Central memory CD8-positive, alpha-beta T cell (primary cell): Measurements from ENCODE around the gene CLIP2.
A peak's percentile ranks its signal among the peaks of the same experiment; 100 is the strongest.
"Not testable (repeated sequence)": the region's sequence is repeated elsewhere in the genome, so short reads cannot be mapped to it uniquely, and the experiment has no call there.

Experiments
- ATAC-seq: fragments of 150-1000 bp; cut with Tn5 transposase; replicated peaks from 2 replicates; pipeline ENCODE4 v1.10.0; 2022; ENCODE audit warnings: mild to moderate bottlenecking, moderate FRiP score, moderate number of reproducible peaks; ENCODE audit not compliant: poor library complexity, severe bottlenecking; ENCODE audit errors: extremely low read depth
- DNase-seq, 2 donors: peaks; one replicate each; pipeline ENCODE4 v3.0.0; 2021; ENCODE audit warnings: low spot score in 2 of 2
- H3K27ac Mint-ChIP-seq: one replicate; pipeline ENCODE4 v1.8.0; 2022; ENCODE audit warnings: low read depth, mild to moderate bottlenecking, moderate library complexity, mixed read lengths
- H3K27me3 Mint-ChIP-seq: one replicate; pipeline ENCODE4 v1.8.0; 2022; ENCODE audit warnings: mixed read lengths
- H3K36me3 Mint-ChIP-seq: one replicate; pipeline ENCODE4 v1.8.0; 2022; ENCODE audit warnings: mild to moderate bottlenecking, moderate library complexity, mixed read lengths; ENCODE audit not compliant: insufficient read depth
- H3K4me1 Mint-ChIP-seq: one replicate; pipeline ENCODE4 v1.8.0; 2022; ENCODE audit warnings: mixed read lengths
- H3K4me3 Mint-ChIP-seq: one replicate; pipeline ENCODE4 v1.8.0; 2022; ENCODE audit warnings: mild to moderate bottlenecking, moderate library complexity, mixed read lengths
- H3K9me3 Mint-ChIP-seq: one replicate; pipeline ENCODE4 v1.8.0; 2022; ENCODE audit warnings: mixed read lengths

CLIP2 gene

GRCh38 chr7:74309181-74309580 lies 20.0 kb downstream of the CLIP2 start:
- Mint-ChIP-seq H3K27ac (no peak overlapping the region), H3K4me1 (peaks cover 21% of the 10 kb centered on the region), H3K36me3 (no peaks in the 10 kb centered on the region), H3K4me3 (no peak overlapping the region), H3K27me3 (peaks cover 25% of the 10 kb centered on the region), H3K9me3 (no peaks in the 10 kb centered on the region)
- ATAC-seq (no peak), DNase-seq (no peak)

DNA sequence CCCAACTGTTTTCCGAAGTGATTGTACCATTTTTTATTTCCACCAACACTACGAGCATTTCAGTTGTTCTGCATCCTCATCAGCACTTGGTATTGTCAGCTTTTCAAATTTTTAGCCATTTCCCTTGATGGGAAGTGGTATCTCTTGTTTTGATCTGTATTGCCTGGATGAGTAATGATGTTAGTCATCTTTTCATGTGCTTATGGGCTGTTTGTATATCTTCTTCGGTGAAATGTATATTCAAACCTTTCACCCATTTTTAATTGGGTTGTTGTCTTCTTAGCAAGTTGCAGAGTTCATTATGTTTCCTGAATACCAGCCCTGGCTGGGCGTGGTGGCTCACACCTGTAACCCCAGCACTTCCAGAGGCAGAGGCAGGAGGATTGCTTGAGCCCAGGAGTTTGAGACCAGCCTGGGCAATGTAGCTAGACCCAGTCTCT lies 22.1 kb downstream of the CLIP2 start:
- H3K36me3 Mint-ChIP-seq: no peaks in the 10 kb centered on the region
- no peak overlapping the region for H3K27ac Mint-ChIP-seq
- DNase-seq (no peak), ATAC-seq (no peak)
- peaks cover 19% of the 10 kb centered on the region for H3K27me3 Mint-ChIP-seq
- H3K4me1 Mint-ChIP-seq: peaks cover 16% of the 10 kb centered on the region
- no peak overlapping the region for H3K4me3 Mint-ChIP-seq
- H3K9me3 Mint-ChIP-seq: no peaks in the 10 kb centered on the region

- Mint-ChIP-seq H3K9me3 (no peaks in the 10 kb centered on the region), H3K4me1 (peaks cover 5% of the 10 kb centered on the region), H3K27me3 (peaks cover 7% of the 10 kb centered on the region), H3K27ac (no peak overlapping the region), H3K36me3 (no peaks in the 10 kb centered on the region), H3K4me3 (no peak overlapping the region)
- DNase-seq (no peak), ATAC-seq (no peak)
Measured at GRCh38 chr7:74312418-74313028, 23.3 kb downstream of the CLIP2 start.

GRCh38 chr7:74315891-74316290 lies 26.7 kb downstream of the CLIP2 start:
- H3K27ac Mint-ChIP-seq, H3K27me3 Mint-ChIP-seq, H3K4me3 Mint-ChIP-seq, H3K9me3 Mint-ChIP-seq, H3K4me1 Mint-ChIP-seq, DNase-seq, ATAC-seq, H3K36me3 Mint-ChIP-seq: not testable (repeated sequence)

DNA sequence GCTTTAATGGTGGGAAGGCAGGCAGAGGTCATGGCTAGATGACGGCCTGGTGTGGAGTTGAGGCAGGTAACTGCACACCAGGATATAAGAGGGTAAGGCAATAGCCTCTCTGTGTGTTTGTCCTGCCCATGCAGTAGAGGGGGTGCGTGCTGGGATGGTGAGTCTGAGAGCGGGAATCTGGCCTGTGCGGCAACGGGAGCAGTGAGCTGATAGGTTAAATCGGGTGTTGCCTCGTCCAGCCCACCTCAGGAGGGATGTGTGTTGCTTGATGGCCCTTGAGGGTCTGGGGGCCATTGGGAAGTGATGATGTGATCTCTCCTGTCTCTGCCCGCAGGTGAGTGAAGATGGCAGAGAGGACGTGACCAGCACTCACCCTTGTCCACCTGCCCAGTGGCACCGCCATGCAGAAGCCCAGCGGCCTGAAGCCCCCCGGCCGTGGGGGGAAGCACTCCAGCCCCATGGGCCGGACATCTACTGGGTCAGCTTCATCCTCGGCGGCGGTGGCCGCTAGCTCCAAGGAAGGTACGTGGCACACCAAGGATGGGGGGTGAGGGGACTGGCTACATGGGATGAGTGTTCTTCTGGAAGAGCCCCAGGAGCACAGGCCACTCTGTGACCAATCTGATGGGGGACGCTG lies 28.1 kb downstream of the CLIP2 start:
- H3K9me3 Mint-ChIP-seq: no peaks in the 10 kb centered on the region
- DNase-seq (no peak), ATAC-seq (no peak)
- no peaks in the 10 kb centered on the region for H3K27me3 Mint-ChIP-seq
- H3K4me3 Mint-ChIP-seq: no peak overlapping the region
- peaks cover 5% of the 10 kb centered on the region for H3K4me1 Mint-ChIP-seq
- H3K27ac Mint-ChIP-seq: no peak overlapping the region
- H3K36me3 Mint-ChIP-seq: no peaks in the 10 kb centered on the region

- Mint-ChIP-seq H3K27ac (no peak overlapping the region), H3K4me3 (no peak overlapping the region), H3K9me3 (no peaks in the 10 kb centered on the region), H3K27me3 (no peaks in the 10 kb centered on the region), H3K36me3 (no peaks in the 10 kb centered on the region), H3K4me1 (peaks cover 5% of the 10 kb centered on the region)
- no peak for DNase-seq
- ATAC-seq: no peak
Measured at GRCh38 chr7:74318043-74318442, 28.8 kb downstream of the CLIP2 start.

GRCh38 chr7:74320645-74321221 lies 31.5 kb downstream of the CLIP2 start:
- DNase-seq (no peak), ATAC-seq (no peak)
- Mint-ChIP-seq H3K9me3 (no peaks in the 10 kb centered on the region), H3K27ac (no peak overlapping the region), H3K4me3 (no peak overlapping the region), H3K4me1 (peaks cover 5% of the 10 kb centered on the region), H3K27me3 (no peaks in the 10 kb centered on the region), H3K36me3 (no peaks in the 10 kb centered on the region)

DNA sequence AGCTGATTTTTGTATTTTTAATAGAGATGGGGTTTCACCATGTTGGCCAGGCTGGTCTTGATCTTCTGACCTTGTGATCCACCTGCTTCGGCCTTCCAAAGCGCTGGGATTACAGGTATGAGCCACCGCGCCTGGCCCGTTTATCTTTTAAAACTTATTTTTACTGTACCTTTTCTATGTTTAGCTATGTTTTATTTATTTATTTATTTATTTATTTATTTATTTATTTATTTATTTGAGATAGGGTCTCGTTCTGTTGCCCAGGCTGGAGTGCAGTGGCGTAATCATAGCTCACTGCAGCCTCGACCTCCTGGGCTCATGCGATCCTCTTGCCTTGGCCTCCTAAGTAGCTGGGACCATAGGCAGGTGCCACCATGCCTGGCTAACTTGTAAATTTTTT lies 33.7 kb downstream of the CLIP2 start:
- H3K36me3 Mint-ChIP-seq, DNase-seq, H3K4me3 Mint-ChIP-seq, H3K27ac Mint-ChIP-seq, H3K9me3 Mint-ChIP-seq, H3K27me3 Mint-ChIP-seq, H3K4me1 Mint-ChIP-seq, ATAC-seq: not testable (repeated sequence)

- Mint-ChIP-seq H3K4me1 (peaks cover 5% of the 10 kb centered on the region), H3K27ac (peak overlapping the region; percentile 62), H3K4me3 (no peak overlapping the region), H3K36me3 (no peaks in the 10 kb centered on the region), H3K27me3 (no peaks in the 10 kb centered on the region), H3K9me3 (no peaks in the 10 kb centered on the region)
- no peak for DNase-seq
- no peak for ATAC-seq
Measured at GRCh38 chr7:74324531-74325209, 35.5 kb downstream of the CLIP2 start.

GRCh38 chr7:74325210-74325565 lies 36.0 kb downstream of the CLIP2 start:
- ATAC-seq: no peak
- peaks cover 5% of the 10 kb centered on the region for H3K4me1 Mint-ChIP-seq
- H3K9me3 Mint-ChIP-seq: no peaks in the 10 kb centered on the region
- DNase-seq: no peak
- H3K36me3 Mint-ChIP-seq: no peaks in the 10 kb centered on the region
- no peaks in the 10 kb centered on the region for H3K27me3 Mint-ChIP-seq
- no peak overlapping the region for H3K4me3 Mint-ChIP-seq
- H3K27ac Mint-ChIP-seq: peak overlapping the region; percentile 62

GRCh38 chr7:74329225-74329624 lies 40.0 kb downstream of the CLIP2 start:
- Mint-ChIP-seq H3K4me1 (no peaks in the 10 kb centered on the region), H3K4me3 (no peak overlapping the region), H3K27me3 (no peaks in the 10 kb centered on the region), H3K27ac (no peak overlapping the region), H3K36me3 (no peaks in the 10 kb centered on the region), H3K9me3 (no peaks in the 10 kb centered on the region)
- no peak for ATAC-seq
- no peak for DNase-seq

DNA sequence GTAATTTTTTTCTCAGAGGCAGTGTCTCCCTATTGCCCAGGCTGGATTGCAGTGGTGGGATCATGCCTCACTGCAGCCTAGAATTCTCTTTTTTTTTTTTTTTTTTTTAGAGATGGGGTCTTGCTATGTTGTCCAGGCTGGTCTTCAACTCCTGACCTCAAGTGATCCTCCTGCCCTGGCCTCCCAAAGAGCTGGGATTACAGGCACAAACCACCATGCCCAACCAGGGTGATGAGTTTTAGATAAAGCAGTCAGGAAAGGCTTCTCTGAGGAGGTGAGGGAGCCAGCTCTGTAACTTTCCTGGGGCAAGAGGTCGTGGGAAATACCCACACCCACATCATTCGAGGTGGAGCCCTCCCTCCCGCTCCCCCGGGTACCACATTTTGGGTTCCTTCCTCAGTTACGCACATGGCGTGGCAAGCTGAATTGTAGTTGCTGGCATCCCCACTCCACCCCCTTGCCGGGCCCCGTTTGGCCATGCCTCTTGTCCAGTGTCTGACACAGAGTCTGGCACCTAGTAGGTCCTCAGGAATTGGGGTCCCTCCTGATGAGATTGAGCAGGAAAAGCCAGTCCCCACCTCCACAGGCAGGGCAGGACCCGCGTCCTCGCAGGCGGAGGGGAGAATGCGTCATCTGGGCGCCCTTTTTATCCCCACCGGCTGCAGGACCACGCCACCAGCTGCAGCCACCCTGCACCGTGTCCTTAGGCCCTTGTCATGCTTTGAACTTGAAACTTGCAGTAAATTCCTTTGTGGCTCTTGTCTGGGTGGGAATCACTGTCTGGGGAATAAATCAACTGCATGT lies 43.4 kb downstream of the CLIP2 start:
- DNase-seq (no peak), ATAC-seq (no peak)
- H3K27ac Mint-ChIP-seq: no peak overlapping the region
- no peaks in the 10 kb centered on the region for H3K36me3 Mint-ChIP-seq
- no peaks in the 10 kb centered on the region for H3K9me3 Mint-ChIP-seq
- H3K4me3 Mint-ChIP-seq: no peak overlapping the region
- no peaks in the 10 kb centered on the region for H3K4me1 Mint-ChIP-seq
- no peaks in the 10 kb centered on the region for H3K27me3 Mint-ChIP-seq
